HL-60 (cell line): ENCODE results near the gene ADAM22.

Source experiments
- DNase-seq, 2 experiments: peaks; one replicate each; pipeline ENCODE4 v3.0.0-alpha.2; 2010 to 2020; ENCODE audit warnings: low read depth in 1 of 2, low spot score in 1 of 2
- H3K27ac ChIP-seq: fragments of 250-450 bp; sonication (Bioruptor Pico); replicated peaks from 2 replicates; pipeline ENCODE4 v1.5.1; 2020; ENCODE audit warnings: mild to moderate bottlenecking, moderate library complexity
- H3K27me3 ChIP-seq: fragments of 250-450 bp; sonication (Bioruptor Pico); 2 replicates; pipeline ENCODE4 v1.5.1; 2021; ENCODE audit warnings: mild to moderate bottlenecking, moderate library complexity; ENCODE audit not compliant: insufficient read depth, poor library complexity, severe bottlenecking
- H3K4me3 ChIP-seq: replicated peaks from 2 replicates; pipeline ENCODE4 v1.5.1; 2011; ENCODE audit warnings: mild to moderate bottlenecking, control low read depth, low read length; ENCODE audit not compliant: insufficient read depth
- CTCF ChIP-seq: IDR thresholded peaks from one replicate; pipeline ENCODE4 v1.5.1; 2011; ENCODE audit warnings: low read length, control low read depth, inconsistent platforms; ENCODE audit not compliant: insufficient read depth
- GABPA ChIP-seq: IDR thresholded peaks from 2 replicates; pipeline ENCODE4 v1.6.1; 2012; ENCODE audit warnings: low read depth
- POLR2AphosphoS5 ChIP-seq: IDR thresholded peaks from 2 replicates; pipeline ENCODE4 v1.6.1; 2012; ENCODE audit warnings: low read depth
- REST ChIP-seq: IDR thresholded peaks from 2 replicates; pipeline ENCODE4 v1.6.1; 2012; ENCODE audit warnings: low read depth; ENCODE audit not compliant: insufficient replicate concordance
- SPI1 ChIP-seq: IDR thresholded peaks from 2 replicates; pipeline ENCODE4 v1.6.1; 2012; ENCODE audit warnings: low read depth, mild to moderate bottlenecking, borderline replicate concordance

ADAM22 gene

GRCh38 chr7:88111140-88111743, 177.2 kb downstream of the ADAM22 start:
- Histone ChIP-seq H3K27me3 (no peaks in the 10 kb centered on the region), H3K27ac (no peak overlapping the region), H3K4me3 (no peak overlapping the region)
- no peak for TF ChIP-seq CTCF
- no peak for TF ChIP-seq POLR2AphosphoS5
- no peak for TF ChIP-seq REST
- no peak for TF ChIP-seq SPI1
- TF ChIP-seq GABPA, result no peak
- DNase-seq, result no peak

GRCh38 chr7:88111954-88112471, 178.0 kb downstream of the ADAM22 start:
- no peak for DNase-seq
- H3K27me3 ChIP-seq, result no peaks in the 10 kb centered on the region
- TF ChIP-seq SPI1 (no peak), CTCF (no peak), POLR2AphosphoS5 (no peak), REST (no peak), GABPA (no peak)
- H3K27ac ChIP-seq, result no peak overlapping the region
- H3K4me3 ChIP-seq, result no peak overlapping the region

DNA sequence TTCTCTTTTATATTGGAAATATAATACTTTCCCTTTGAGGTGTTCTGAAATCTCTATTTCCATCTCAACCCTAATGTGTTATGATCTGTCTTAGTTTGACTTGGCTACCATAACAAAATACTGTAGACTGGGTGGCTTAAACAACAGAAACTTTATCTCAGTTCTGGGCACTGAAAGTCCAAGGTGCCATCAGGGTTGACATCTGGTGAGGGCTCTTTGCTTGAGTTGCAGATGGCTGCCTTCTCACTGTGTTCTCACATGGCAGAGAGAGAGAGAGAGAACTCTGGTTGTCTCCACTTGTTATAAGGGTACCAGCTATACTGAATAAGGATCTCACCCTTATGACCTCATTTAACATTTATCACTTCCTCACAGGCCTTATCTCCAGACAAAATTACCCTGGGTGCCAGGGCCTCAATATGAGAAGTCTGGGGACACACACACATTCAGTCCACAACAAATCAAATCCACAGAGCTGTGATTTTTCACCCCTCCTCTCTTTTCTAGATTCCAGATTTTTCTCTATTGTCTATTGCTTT, 181.3 kb downstream of the ADAM22 start:
- no peak for DNase-seq
- H3K27ac ChIP-seq, result no peak overlapping the region
- TF ChIP-seq POLR2AphosphoS5 (no peak), REST (no peak), GABPA (no peak), CTCF (no peak), SPI1 (no peak)

More for the DNA sequence above, 181.3 kb downstream of the ADAM22 start:
- H3K27me3 ChIP-seq, result no peaks in the 10 kb centered on the region
- no peak overlapping the region for H3K4me3 ChIP-seq
